ENCODE data around the gene OVCH1.

OVCH1 gene

DNA sequence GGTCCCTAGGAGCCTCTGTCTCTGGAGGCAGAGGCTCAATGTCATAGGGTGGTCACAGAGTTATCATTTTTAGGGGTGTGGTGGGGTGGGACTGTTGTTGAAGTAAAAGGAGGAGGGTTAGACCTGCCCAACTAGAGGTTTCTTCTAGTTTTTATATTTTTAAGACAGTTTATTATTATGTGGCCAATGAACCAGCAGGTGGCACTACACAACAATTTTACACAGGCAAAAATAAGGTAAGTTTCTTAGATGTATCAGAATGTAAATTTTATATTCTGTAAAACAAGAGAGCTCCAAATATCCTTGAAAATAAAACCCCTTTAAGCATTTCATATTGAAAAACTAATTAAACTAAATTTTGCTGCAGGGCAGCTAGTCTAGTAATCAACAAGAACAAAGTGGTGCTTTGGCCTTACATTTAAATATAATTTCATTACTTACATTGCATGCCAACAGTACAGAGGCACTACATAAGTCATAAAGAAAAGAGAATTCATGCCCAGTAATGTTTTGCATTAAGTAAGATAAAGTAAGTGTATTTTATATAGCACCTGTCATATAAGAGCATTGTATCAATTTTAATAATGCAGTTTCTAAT lies 22.2 kb upstream of the OVCH1 start:
- no peak overlapping the region for H3K4me3 ChIP-seq (ENCODE audit: low read length)
- TF ChIP-seq CTCF (conservative IDR thresholded peaks at IDR 0.05; ENCODE audit: low read depth, low read length): peak; percentile 54
- peak; percentile 18 for DNase-seq (ENCODE audit: low read depth)

- no peak for TF ChIP-seq CTCF (conservative IDR thresholded peaks at IDR 0.05; ENCODE audit: low read depth, low read length)
- H3K4me3 ChIP-seq (ENCODE audit: low read length): no peak overlapping the region
- no peak for DNase-seq (ENCODE audit: low read depth)
These were observed 20.9 kb upstream of the OVCH1 start for GRCh38 chr12:29518407-29518806.

GRCh38 chr12:29517264-29517663 lies 19.8 kb upstream of the OVCH1 start:
- no peak for DNase-seq (ENCODE audit: low read depth)
- no peak overlapping the region for H3K4me3 ChIP-seq (ENCODE audit: low read length)
- no peak for TF ChIP-seq CTCF (conservative IDR thresholded peaks at IDR 0.05; ENCODE audit: low read depth, low read length)

DNA sequence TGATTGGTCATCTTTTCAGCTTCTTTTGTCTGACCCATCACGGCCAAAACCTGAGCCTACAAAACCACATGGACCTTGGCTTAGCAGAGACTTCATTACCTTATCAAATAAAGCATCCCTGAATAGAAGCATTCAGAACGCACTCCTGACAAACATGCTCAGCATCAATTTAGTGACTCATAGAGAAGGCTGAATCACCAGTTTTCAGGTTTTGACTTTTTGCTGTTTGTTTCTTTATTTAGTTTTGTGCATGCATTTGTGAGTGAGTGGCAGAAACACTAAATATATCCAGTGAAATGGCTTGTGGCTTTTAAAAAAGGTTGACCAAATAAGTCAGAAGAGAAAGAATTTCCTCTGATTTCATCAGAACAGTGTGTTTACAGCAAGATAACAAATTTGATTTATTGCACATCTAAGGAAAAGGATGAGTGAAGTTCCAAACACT lies 19.0 kb upstream of the OVCH1 start:
- no peak for TF ChIP-seq CTCF (conservative IDR thresholded peaks at IDR 0.05; ENCODE audit: low read depth, low read length)
- DNase-seq (ENCODE audit: low read depth): peak; percentile 60
- H3K4me3 ChIP-seq (ENCODE audit: low read length): no peak overlapping the region

DNA sequence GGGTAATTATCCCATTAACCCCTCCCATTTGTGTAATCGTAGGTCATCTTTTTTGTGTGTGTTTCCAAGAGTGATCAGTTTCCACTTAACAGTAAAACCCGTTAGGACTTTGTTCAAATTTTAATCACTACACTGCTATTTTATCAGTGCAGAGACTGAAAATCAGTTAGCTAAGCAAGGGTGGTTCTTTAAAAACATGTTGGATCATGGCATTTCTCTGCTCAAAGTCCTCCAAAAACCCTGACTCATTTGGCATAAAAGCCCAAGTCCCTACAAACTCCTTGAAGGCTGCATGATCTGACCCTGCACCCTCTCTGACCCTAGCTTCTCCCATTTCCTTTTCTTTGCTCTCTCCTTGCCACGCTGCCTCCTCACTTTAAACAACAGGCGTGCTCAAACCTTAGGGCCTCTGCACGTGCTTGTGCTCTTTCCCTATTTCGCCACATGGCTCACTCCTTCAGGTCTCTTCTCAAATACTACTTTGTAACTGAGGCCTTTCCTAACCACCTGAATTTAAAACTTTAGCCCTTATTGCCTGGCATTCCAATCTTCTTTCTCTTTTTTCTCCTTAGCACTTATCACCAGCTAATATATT lies 13.2 kb upstream of the OVCH1 start:
- no peak for TF ChIP-seq CTCF (conservative IDR thresholded peaks at IDR 0.05; ENCODE audit: low read depth, low read length)
- no peak for DNase-seq (ENCODE audit: low read depth)
- no peak overlapping the region for H3K4me3 ChIP-seq (ENCODE audit: low read length)

DNA sequence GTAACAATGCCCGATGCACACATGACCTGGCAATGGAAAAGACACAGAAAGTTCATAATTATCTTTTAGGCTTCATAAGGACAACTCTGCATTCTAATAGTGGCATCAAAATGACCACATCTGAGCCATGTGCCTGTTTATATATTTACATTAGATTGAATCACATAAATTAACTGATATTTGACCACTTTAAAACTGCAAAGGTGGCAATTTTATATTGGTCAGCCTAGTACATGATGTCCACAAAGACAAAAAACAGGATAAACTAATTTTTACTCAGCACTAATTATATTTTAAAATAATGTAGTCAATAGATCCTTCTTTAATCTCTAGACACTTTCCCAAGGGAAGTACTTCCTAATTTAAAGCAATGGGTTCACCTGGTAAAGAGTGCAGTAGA lies 12.0 kb upstream of the OVCH1 start:
- TF ChIP-seq CTCF (conservative IDR thresholded peaks at IDR 0.05; ENCODE audit: low read depth, low read length): no peak
- DNase-seq (ENCODE audit: low read depth): no peak
- no peak overlapping the region for H3K4me3 ChIP-seq (ENCODE audit: low read length)

GRCh38 chr12:29508949-29509348 lies 11.5 kb upstream of the OVCH1 start:
- no peak for TF ChIP-seq CTCF (conservative IDR thresholded peaks at IDR 0.05; ENCODE audit: low read depth, low read length)
- H3K4me3 ChIP-seq (ENCODE audit: low read length): no peak overlapping the region
- DNase-seq (ENCODE audit: low read depth): no peak

Measured in retinal pigment epithelial cell (primary cell).